K562 (cell line): ENCODE results near the gene KMT2A. TPM values are rescaled to one million over a fixed set of nuclear protein-coding genes. Genes with fewer than 3 reads are reported as not detected.

Experiments
- EGR1 ChIP-seq: fragments of 450-650 bp; conservative IDR thresholded peaks from 2 replicates; pipeline ENCODE4 v1.6.1; 2017; ENCODE audit warnings: mild to moderate bottlenecking
- RAD21 ChIP-seq, 2 experiments: fragments of 250-450 bp in 1 of 2; fragments of 450-650 bp in 1 of 2; sonication (Bioruptor Pico) in 1 of 2; formaldehyde crosslinking in 1 of 2; IDR thresholded peaks in 1 of 2; conservative IDR thresholded peaks in 1 of 2; 2 replicates each; pipeline versions ENCODE4 v1.4.0 to v1.8.0; 2020 to 2022; ENCODE audit warnings: mild to moderate bottlenecking in 2 of 2, moderate library complexity in 1 of 2
- polyA plus RNA-seq, 8 experiments: library from polyadenylated mRNA; depleted of rRNA in 4 of 8; stranded (reverse) in 5 of 8; unstranded in 3 of 8; fragments of >200 nt; fragmentation: Nextera tagmentation in 2 of 8; fragmentation: Illumina TruSeq in 1 of 8; extraction: Ambion mirVana in 2 of 8; extraction: Trizol in 1 of 8; gene quantifications; 2 replicates each; pipeline versions ENCODE4 v1.2.1 to v1.2.3, GENCODE V29; 2011 to 2014; ENCODE audit warnings: inconsistent platforms in 1 of 8, missing spikeins in 1 of 8
- total RNA-seq, 7 experiments: library from RNA; depleted of rRNA in 6 of 7; stranded (reverse); fragments of >200 nt in 6 of 7; fragmentation: Illumina TruSeq in 2 of 7; extraction: Trizol in 2 of 7; gene quantifications; 2 replicates each; pipeline versions ENCODE4 v1.2.1 to v1.2.3, GENCODE V29; 2011 to 2021; ENCODE audit warnings: low replicate concordance in 1 of 7
- TF ChIP-seq, protein P1 (sequence below), 2 experiments: fragments of 450-650 bp; formaldehyde crosslinking in 1 of 2; IDR thresholded peaks; 2 replicates each; pipeline versions ENCODE4 v1.4.0 to v1.6.1; 2014 to 2020; ENCODE audit warnings: mild to moderate bottlenecking in 2 of 2, borderline replicate concordance in 1 of 2, low read depth in 1 of 2

The KMT2A gene
- total and polyA plus RNA-seq, 9 of the 15 experiments (the other 6 are each of a cell fraction or from before 2014, with no cell fraction given), result 9.6 to 59.9 (median 32.6) TPM

DNA sequence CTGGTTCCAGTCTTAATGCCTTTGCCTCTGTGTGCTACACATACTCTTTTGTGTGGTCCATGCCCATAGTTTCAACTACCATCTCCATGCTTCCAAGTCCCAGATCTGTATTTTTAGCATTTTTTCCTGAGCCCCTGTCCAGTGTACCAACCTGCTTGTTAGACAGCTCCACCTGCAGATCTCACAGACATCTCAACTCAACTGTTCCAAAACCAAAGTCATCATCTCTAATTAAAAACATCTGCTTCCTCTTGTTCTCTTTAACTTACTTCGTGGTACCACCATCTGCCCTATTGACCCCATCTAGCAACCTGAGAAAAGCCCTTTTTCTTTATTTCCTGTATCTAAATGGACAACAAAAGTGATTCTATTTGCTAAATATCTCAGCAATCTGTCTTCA lies 8.6 kb upstream of the KMT2A start (continued):
- TF ChIP-seq, protein P1, sequence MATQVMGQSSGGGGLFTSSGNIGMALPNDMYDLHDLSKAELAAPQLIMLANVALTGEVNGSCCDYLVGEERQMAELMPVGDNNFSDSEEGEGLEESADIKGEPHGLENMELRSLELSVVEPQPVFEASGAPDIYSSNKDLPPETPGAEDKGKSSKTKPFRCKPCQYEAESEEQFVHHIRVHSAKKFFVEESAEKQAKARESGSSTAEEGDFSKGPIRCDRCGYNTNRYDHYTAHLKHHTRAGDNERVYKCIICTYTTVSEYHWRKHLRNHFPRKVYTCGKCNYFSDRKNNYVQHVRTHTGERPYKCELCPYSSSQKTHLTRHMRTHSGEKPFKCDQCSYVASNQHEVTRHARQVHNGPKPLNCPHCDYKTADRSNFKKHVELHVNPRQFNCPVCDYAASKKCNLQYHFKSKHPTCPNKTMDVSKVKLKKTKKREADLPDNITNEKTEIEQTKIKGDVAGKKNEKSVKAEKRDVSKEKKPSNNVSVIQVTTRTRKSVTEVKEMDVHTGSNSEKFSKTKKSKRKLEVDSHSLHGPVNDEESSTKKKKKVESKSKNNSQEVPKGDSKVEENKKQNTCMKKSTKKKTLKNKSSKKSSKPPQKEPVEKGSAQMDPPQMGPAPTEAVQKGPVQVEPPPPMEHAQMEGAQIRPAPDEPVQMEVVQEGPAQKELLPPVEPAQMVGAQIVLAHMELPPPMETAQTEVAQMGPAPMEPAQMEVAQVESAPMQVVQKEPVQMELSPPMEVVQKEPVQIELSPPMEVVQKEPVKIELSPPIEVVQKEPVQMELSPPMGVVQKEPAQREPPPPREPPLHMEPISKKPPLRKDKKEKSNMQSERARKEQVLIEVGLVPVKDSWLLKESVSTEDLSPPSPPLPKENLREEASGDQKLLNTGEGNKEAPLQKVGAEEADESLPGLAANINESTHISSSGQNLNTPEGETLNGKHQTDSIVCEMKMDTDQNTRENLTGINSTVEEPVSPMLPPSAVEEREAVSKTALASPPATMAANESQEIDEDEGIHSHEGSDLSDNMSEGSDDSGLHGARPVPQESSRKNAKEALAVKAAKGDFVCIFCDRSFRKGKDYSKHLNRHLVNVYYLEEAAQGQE (IDR thresholded peaks at IDR 0.05; ENCODE audit: borderline replicate concordance), result peak; percentile 22; the same call in 1 of the 2 replicates
- TF ChIP-seq, protein P1 (CRISPR knock-in tag; IDR thresholded peaks at IDR 0.05; ENCODE audit: low read depth), result no peak
- TF ChIP-seq RAD21 (CRISPR knock-in tag; conservative IDR thresholded peaks at IDR 0.05 in 1 of 2, IDR thresholded peaks at IDR 0.05 in 1 of 2) (peak in 1 of 2 experiments; percentile 13; a peak in 1 of 4 replicates), EGR1 (no peak)
